Brain pericyte (primary cell): ENCODE results near the gene HHIPL1.

Source experiments
- DNase-seq: peaks from one replicate; pipeline ENCODE4 v3.0.0-alpha.2; 2012; ENCODE audit warnings: low read depth, low spot score

HHIPL1 gene

DNA sequence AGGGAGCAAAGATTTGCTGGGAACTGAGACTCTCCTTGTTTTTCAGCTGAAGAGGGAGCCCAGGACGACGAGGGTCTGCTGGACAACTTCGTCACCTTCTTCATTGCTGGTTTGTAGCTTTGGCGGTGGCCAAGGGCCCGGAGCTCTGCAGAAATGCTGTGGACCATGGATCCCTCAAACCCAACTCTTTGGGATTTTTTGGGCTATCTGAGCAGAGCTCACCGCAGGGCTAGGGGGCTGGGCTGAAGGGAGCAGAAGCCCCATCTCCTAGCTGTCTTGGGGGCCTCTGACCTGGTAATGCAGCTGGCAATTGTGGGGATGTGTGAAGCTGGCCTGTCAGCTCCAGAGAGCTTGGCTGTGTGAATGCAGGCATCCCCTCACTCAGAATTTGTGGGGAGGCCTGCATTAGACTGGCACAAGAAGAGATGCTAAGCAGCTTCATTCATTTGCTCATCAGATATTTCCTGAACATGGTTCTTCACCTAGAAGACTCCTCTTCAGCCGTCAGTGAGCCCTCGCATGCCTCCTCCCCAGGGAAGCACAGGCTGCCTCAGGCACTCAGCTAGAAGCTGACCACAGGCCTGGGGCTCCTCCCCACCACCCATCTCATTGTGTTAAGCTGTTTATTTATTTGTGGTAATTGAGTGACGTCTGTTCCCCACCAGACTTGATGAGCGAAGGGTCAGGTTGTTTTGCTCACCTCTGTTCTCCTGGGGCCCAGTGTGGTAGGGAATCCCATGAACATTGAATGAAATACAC lies 71.3 kb downstream of the HHIPL1 start:
- no peak for DNase-seq

DNA sequence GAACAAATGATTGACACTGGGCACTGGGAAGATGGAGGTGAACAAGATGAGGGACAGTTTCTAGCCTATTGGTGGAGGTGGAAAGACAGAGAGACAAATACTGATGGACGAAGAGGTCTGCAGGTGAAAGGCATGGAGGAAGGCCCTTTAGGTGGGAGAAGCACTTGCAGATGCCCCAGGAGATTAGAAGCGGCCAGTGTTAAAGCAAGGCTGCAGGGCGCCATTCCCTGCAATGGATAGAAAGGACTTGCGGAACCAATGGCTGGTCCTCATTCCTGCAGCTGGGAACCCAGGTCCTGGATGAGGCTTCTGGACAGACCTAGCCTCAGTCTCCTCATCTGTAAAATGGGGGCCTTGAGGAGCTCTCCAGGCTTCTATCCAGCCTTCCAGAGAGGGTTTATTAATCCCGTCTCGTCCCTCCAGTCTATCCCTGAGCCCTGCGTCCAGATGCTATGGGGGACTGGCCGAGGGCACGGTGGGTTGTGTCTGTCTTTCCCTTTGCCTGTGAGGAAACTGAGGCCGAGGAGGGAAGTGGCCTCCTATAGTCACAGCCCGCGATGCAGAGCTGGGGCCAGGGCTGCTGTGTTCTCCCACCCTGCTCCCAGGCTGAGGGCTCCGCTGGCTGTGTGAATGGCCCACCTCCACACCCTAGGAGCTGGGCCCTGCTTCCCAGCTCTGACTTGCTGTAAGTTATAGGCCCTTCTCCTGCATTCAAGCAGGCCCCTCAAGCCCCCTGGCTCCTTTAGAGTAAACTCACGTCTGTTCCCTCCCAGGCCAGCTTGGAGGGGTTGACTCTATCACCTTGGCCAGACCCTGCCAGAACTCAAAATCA lies 72.1 kb downstream of the HHIPL1 start:
- DNase-seq = no peak

GRCh38 chr14:99717682-99718013 lies 72.7 kb downstream of the HHIPL1 start:
- no peak for DNase-seq

DNA sequence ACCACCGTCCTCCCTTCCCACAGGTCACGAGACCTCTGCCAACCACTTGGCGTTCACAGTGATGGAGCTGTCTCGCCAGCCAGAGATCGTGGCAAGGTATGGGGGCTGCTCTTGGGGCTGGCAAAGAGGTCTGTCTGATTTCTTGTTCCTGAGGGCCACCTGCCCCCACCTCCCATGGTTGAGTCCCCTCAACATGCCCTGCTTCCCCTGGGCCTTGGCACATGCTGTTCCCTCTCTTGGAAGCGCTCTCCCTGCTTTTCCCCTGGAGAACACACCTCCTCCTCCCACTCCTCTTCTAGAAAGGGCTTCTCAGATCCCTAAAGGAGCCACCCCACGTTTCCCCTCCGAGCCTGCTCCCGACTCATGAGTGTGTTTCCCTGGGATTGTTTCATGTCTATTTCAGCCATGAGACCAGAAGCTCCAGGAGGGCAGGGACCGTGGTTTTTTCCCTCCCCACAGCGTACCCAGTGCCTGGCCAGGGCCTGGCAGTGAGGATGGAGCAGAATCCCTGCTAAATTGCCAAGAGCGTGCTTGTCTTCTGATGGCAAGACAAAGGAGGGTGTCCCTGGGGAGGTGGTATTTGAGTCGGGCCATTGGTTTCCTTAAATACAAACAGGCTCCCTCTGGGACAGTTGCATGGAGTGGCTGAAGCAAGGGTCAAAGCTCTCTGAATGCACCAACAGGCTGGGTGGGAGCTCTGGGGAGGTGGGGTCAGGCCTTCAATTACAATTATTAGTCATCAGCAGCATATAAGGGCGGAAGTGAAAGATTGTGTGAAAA lies 73.3 kb downstream of the HHIPL1 start:
- no peak for DNase-seq

DNA sequence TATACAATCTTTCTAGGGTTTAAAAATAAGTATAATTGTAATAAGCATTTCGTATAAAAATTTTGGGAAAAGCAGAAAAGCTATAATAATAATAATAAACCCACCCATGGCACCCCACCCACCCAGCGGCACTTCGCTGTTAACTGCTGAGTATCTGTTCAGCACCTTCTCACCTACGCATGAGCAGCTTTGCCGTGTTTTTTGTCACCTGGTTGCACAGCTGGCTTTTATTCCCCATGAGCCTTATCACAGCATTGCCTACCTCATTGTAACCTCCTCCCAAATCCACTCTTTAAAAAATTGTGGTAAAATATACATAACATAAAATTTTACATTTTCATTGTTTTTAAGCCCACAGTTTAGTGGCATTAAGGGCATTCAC lies 73.9 kb downstream of the HHIPL1 start:
- no peak for DNase-seq

GRCh38 chr14:99720941-99721791 lies 76.2 kb downstream of the HHIPL1 start:
- DNase-seq = no peak

DNA sequence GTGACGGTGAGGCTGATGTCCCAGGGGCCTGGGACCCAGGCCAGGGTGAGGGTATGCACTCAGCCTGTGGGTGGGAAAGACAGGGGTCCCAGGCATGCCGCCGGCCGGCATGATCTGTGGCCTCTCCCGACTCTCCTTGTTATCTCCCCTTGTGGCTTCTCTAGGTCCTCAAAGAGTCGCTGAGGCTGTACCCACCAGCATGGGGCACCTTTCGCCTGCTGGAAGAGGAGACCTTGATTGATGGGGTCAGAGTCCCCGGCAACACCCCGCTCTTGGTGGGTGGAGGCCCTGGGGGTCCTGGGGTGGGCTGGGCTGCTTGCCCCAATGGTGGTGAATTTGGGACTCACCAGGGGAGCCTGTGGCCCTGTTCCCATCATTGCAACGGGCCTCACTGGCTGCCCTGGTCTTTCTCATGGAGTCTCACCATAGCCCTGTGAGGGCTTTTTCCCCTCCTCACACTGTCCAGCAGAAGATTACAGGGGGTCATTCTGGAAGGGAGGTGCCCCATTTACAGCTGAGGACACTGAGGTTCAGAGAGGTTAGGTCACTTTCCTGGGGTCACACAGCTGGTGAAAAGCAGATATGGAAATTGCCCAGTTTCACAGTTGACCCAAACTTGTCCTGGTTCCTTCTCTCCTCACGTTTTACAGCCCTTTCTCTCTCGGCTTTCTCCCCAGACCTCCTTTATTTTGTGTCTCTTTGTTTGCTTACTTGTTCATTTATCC lies 77.0 kb downstream of the HHIPL1 start:
- DNase-seq = no peak

DNA sequence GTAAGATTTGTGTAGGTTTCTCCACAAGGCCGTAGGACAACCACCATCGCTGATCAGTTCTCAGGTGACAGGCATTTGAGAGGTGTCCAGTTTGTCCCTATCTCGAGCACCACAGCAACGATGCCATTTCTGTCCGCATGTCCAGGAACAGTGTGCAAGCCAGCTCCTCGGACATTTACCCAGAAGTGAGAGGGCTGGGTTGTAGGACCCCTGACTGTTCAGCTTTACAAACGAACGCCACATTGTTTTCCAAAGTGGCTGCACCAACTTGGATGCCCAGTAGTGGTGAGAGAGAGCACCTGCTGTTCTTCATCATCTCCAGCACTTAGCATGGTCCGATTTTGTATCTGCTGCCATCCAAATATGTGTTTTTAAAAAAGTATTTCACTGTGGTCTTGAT lies 77.8 kb downstream of the HHIPL1 start:
- no peak for DNase-seq

DNA sequence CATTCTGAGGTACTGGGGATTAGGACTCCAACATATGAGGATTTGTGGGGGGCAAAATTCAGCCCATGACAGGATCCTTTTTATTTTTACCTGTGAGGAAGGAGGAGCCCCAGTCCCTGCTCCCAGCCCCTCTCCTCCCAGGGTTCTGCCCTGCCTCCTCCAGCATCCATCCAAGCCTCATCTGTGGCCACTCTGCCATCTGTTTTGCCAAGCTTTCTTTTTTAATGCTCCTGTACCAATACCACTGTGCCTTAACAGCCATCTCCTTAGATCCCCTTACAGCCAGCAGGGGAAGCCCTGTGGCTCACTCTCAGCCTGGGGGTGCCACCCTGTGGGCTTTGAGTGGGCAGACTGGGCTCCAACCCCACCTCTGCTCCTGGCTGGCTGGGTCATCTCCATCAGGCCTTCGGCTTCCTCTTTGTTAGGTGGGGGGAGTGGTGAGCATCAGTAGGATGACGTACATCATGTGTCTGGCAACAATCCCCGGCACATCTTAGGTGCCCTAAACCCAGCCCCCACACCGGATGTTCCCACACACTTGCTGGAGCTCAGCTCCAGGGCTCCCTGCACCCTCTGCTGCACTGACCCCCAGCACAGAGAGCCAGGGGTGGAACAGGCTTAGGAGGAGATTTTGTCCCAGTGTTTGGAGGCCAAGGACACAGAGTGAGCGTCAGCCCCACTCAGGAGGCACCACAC lies 79.4 kb downstream of the HHIPL1 start:
- no peak for DNase-seq

GRCh38 chr14:99724939-99725773 lies 80.2 kb downstream of the HHIPL1 start:
- no peak for DNase-seq

GRCh38 chr14:99725774-99726537 lies 81.0 kb downstream of the HHIPL1 start:
- no peak for DNase-seq

GRCh38 chr14:99726538-99727095 lies 81.7 kb downstream of the HHIPL1 start:
- DNase-seq = no peak

GRCh38 chr14:99727096-99727870 lies 82.4 kb downstream of the HHIPL1 start:
- no peak for DNase-seq

DNA sequence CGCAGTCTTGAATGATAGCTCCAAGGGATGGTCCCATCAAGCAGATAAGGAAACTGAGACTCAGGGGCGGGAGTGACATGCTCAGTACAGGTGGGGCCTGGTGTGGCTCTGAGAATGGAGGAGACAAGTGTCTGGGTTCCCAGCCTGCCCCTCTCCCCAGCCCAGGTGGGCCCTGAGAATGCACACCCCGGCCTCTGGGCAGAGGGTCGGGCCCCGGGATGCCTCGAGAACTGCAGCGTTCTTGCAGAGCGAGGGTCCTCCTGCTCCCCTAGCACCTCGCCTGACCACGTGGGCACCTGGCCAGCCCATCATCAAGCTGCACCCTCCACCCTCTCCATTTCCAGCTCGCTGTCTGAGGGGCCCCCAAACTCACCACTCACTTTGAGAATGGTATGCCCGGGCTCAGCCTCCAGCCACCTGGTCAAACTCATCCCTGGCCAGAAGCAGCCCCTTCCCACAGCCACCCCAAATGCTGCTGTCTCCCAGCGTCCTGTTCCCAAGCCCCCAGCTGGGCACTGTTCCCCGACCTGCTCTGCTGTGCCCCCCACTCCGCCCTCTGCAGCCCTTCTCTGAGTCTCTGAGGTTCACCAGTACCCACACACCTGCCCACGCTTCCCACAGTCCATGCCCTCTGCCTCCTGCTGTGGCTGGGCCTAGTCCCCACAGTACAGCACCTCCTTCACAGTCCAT lies 83.4 kb downstream of the HHIPL1 start:
- no peak for DNase-seq

- DNase-seq = no peak
Measured at GRCh38 chr14:99728981-99729451, 84.1 kb downstream of the HHIPL1 start.
